Breast epithelium (tissue), 4 donors: ENCODE measurements around the gene MKNK1. TPM values are rescaled to one million over a fixed set of nuclear protein-coding genes. Genes with fewer than 3 reads are reported as not detected.

Source experiments
- DNase-seq, 2 donors: peaks; one replicate each; pipeline ENCODE4 v3.0.0-alpha.2; 2019; ENCODE audit warnings: low spot score in 2 of 2
- H3K27ac ChIP-seq, 2 donors: fragments of 200-600 bp; sonication (generic) in 1 of 2; one replicate each; pipeline ENCODE4 v1.5.1; 2016 to 2019; ENCODE audit warnings: mild to moderate bottlenecking in 1 of 2
- H3K27me3 ChIP-seq, 2 donors: fragments of 200-600 bp; sonication (generic) in 1 of 2; one replicate each; pipeline versions ENCODE4 v1.5.1 to v1.6.0; 2017 to 2019; ENCODE audit warnings: control low read depth in 1 of 2, mild to moderate bottlenecking in 1 of 2
- H3K36me3 ChIP-seq: fragments of 200-600 bp; one replicate; pipeline ENCODE4 v1.5.1; 2019
- H3K4me1 ChIP-seq, 2 donors: fragments of 200-600 bp; sonication (generic); one replicate each; pipeline ENCODE4 v1.5.1; 2016 to 2019; ENCODE audit warnings: control low read depth in 1 of 2
- H3K4me3 ChIP-seq, 3 donors: fragments of 200-600 bp; sonication (generic); 1 replicate in 2 of 3; 2 replicates in 1 of 3; pipeline ENCODE4 v1.5.1; 2016 to 2019; ENCODE audit warnings: mild to moderate bottlenecking in 3 of 3, moderate library complexity in 2 of 3
- H3K9me3 ChIP-seq, 2 donors: fragments of 200-600 bp; sonication (generic) in 1 of 2; one replicate each; pipeline ENCODE4 v1.5.1; 2016 to 2019; ENCODE audit warnings: control low read depth in 1 of 2
- CTCF ChIP-seq, 3 donors: fragments of 450-650 bp; IDR thresholded peaks; one replicate each; pipeline ENCODE4 v1.5.1; 2016 to 2017; ENCODE audit warnings: antibody characterized with exemption in 3 of 3, mild to moderate bottlenecking in 3 of 3, moderate library complexity in 3 of 3
- POLR2A ChIP-seq: fragments of 450-650 bp; IDR thresholded peaks from one replicate; pipeline ENCODE4 v1.6.1; 2016; ENCODE audit warnings: antibody characterized with exemption, mild to moderate bottlenecking, moderate library complexity
- POLR2AphosphoS5 ChIP-seq, 3 donors: sonication (generic); formaldehyde crosslinking; IDR thresholded peaks; one replicate each; pipeline ENCODE4 v1.6.1; 2017; ENCODE audit warnings: antibody characterized with exemption in 3 of 3
- intact Hi-C: fragments of 100-400 bp; cut with DNase I; formaldehyde crosslinking; loops from one replicate; pipeline ENCODE4 v1.15.1; 2023; ENCODE audit warnings: low total_unique reads
- total RNA-seq, 3 donors: library from RNA; depleted of rRNA; stranded (reverse); fragments of >200 nt; gene quantifications; one replicate each; pipeline ENCODE4 v1.1.0, GENCODE V29; 2016

The MKNK1 gene
- total RNA-seq, 3 donors from 2014 or later: 34.7 to 51.5 (median 47.2) TPM

DNA sequence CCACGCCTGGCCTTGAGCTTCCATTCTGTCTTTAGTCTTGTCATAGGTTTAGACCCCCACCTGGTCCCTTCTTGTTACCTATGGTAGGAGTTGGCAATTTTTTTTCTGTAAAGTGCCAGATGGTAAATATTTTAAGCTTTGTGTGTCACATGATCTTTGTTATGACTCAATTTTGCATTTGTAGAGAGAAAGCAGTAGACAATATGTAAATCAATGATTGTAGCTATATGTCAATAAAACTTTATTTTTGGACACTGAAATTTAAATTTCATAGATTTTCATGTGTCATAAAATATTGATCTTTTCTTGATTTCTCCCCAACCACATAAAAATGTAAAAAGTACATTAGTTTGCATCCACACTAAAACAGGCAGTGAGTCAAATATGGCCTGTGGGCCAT is 8.0 kb downstream of the MKNK1 start:
- Histone ChIP-seq H3K36me3 (peaks cover 8% of the 10 kb centered on the region), H3K4me1 (no peaks in the 10 kb centered on the region), H3K9me3 (no peaks in the 10 kb centered on the region), H3K27ac (no peak overlapping the region), H3K27me3 (no peaks in the 10 kb centered on the region), H3K4me3 (no peak overlapping the region)
- intact Hi-C loops: no loop called here
- DNase-seq: no peak
- TF ChIP-seq POLR2A (no peak), POLR2AphosphoS5 (IDR thresholded peaks at IDR 0.05) (no peak)

GRCh38 chr1:46595127-46595526 is 8.9 kb downstream of the MKNK1 start:
- no peak for TF ChIP-seq CTCF (IDR thresholded peaks at IDR 0.05)
- TF ChIP-seq POLR2AphosphoS5 (IDR thresholded peaks at IDR 0.05): no peak
- no peak for TF ChIP-seq POLR2A
- Histone ChIP-seq H3K27ac (peak overlapping the region in 1 of 2 donors; percentile 14), H3K36me3 (peaks cover 8% of the 10 kb centered on the region), H3K4me3 (no peak overlapping the region), H3K4me1 (no peaks in the 10 kb centered on the region), H3K9me3 (no peaks in the 10 kb centered on the region), H3K27me3 (no peaks in the 10 kb centered on the region)
- intact Hi-C loops: no loop called here
- no peak for DNase-seq

GRCh38 chr1:46594063-46594462 is 10.0 kb downstream of the MKNK1 start:
- Histone ChIP-seq H3K4me3 (no peak overlapping the region), H3K9me3 (no peaks in the 10 kb centered on the region), H3K4me1 (no peaks in the 10 kb centered on the region), H3K36me3 (peaks cover 8% of the 10 kb centered on the region), H3K27me3 (no peaks in the 10 kb centered on the region), H3K27ac (no peak overlapping the region)
- DNase-seq: no peak
- no peak for TF ChIP-seq CTCF (IDR thresholded peaks at IDR 0.05)
- TF ChIP-seq POLR2AphosphoS5 (IDR thresholded peaks at IDR 0.05): no peak
- no peak for TF ChIP-seq POLR2A
- intact Hi-C loops: no loop called here

GRCh38 chr1:46592823-46593222 is 11.2 kb downstream of the MKNK1 start:
- H3K4me3 ChIP-seq: no peak overlapping the region
- H3K27me3 ChIP-seq: no peaks in the 10 kb centered on the region
- TF ChIP-seq POLR2A (no peak), CTCF (IDR thresholded peaks at IDR 0.05) (no peak), POLR2AphosphoS5 (IDR thresholded peaks at IDR 0.05) (no peak)
- intact Hi-C loops: no loop called here
- no peaks in the 10 kb centered on the region for H3K4me1 ChIP-seq
- DNase-seq: no peak
- no peaks in the 10 kb centered on the region for H3K9me3 ChIP-seq
- peaks cover 8% of the 10 kb centered on the region for H3K36me3 ChIP-seq
- H3K27ac ChIP-seq: no peak overlapping the region

- no peak overlapping the region for H3K4me3 ChIP-seq
- DNase-seq: no peak
- H3K4me1 ChIP-seq: no peaks in the 10 kb centered on the region
- peaks cover 8% of the 10 kb centered on the region for H3K36me3 ChIP-seq
- H3K9me3 ChIP-seq: no peaks in the 10 kb centered on the region
- no peaks in the 10 kb centered on the region for H3K27me3 ChIP-seq
- TF ChIP-seq POLR2AphosphoS5 (IDR thresholded peaks at IDR 0.05) (no peak), CTCF (IDR thresholded peaks at IDR 0.05) (no peak), POLR2A (no peak)
- intact Hi-C loops: no loop called here
- no peak overlapping the region for H3K27ac ChIP-seq
Observed at GRCh38 chr1:46589529-46589928, 14.5 kb downstream of the MKNK1 start.

GRCh38 chr1:46587069-46587468 is 17.0 kb downstream of the MKNK1 start:
- H3K36me3 ChIP-seq: peaks cover 4% of the 10 kb centered on the region
- no peak overlapping the region for H3K27ac ChIP-seq
- DNase-seq: no peak

More at GRCh38 chr1:46587069-46587468, 17.0 kb downstream of the MKNK1 start:
- intact Hi-C loops: no loop called here
- Histone ChIP-seq H3K27me3 (no peaks in the 10 kb centered on the region), H3K9me3 (no peaks in the 10 kb centered on the region), H3K4me3 (no peak overlapping the region), H3K4me1 (no peaks in the 10 kb centered on the region)
- TF ChIP-seq POLR2A (no peak), CTCF (IDR thresholded peaks at IDR 0.05) (no peak), POLR2AphosphoS5 (IDR thresholded peaks at IDR 0.05) (no peak)
